HG02870 (cell line): ENCODE data around the gene MBLAC1.

Source experiments
- ATAC-seq: cut with Tn5 transposase; IDR thresholded peaks from one replicate; pipeline ENCODE4 v1.9.1; 2021; ENCODE audit warnings: mild to moderate bottlenecking, moderate library complexity; ENCODE audit not compliant: unreplicated experiment

Gene MBLAC1

GRCh38 chr7:100152937-100153666, 26.3 kb downstream of the MBLAC1 start:
- ATAC-seq, result no peak

- ATAC-seq, result no peak
Measured at GRCh38 chr7:100153708-100154535, 27.2 kb downstream of the MBLAC1 start.

GRCh38 chr7:100154651-100155491, 28.1 kb downstream of the MBLAC1 start:
- ATAC-seq, result no peak

DNA sequence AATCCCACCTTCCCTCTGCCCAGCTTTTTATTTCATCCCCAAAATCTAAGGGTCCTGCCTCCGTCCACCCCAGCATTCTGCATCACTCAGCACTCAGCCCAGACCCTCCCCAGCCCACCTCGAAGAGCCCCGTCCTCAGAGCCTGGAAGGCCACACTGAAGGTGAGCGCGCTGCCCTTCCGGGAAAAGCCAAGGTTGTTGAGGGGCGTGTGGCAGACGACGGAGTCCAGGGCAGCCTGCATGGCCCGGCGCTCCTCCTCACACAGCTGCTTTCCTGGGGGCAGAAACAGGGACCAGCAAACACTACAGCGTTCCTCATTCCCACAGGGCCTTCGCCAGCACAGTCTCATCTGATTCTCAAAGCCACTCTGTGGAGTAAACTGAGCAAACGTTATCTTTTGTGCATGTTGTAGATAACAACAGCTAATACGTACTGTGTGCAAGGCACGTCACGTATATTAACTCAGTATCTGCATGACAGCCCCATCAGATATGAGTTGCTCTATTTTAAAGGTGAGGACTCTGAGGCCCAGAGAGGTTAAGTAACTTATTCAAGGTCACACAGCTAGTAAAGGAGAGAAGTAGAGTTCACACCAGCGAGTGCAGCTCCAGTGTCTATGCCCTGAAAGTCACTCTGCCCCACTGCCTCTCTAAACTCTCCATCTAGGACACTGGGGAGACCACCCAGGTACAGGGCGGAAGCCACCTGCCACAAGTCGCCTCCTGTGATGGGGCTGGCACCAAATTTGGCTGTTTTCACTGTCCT, 29.0 kb downstream of the MBLAC1 start:
- ATAC-seq, result no peak

DNA sequence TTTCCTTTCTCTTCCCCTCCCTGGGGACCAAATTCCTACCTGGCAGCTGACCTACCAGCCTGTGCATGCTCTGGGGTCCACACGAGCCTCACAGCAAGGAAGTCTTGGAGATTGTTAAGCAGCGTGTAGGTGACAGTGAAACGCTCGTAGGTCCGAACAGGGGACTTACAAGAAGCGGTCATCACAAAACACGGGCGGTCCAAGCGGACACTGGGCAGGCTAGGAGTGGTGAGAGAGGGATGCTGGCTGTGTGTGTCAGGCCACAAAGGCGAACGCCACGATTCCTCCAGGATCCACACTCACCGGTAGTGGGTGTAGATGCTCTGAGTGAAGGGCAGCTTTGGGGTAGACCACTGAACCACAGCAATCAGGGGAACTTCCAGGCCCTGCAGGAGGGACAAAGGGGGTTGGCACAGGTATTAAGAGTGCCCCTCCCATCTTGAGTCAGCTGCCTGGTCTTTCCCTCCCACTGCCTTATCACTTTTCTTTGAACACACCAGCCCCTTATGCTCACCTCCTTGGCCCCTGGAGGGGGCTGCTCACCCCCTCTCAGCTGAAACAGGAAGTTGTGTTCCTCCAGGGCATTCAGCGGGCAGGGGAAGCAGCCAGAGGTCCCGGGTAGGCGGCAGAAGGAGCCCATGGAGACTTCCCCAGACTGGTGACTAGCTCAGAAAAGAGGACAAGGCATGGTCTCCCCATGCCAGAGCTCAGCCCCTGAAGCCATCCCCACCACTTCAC, 29.7 kb downstream of the MBLAC1 start:
- no peak for ATAC-seq

DNA sequence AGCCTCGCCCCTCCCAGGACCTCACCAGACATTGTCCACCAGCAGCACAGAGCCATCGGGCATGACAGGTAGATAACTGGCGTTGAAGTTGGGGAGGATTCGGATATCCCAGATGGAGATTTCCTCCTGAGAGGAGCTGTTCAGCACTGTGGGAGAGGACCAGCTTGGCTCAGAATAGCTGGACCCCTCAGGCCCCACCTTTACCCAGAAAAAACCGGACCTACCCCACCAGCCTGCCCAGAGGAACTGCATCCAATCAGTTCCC, 30.2 kb downstream of the MBLAC1 start:
- ATAC-seq, result no peak

DNA sequence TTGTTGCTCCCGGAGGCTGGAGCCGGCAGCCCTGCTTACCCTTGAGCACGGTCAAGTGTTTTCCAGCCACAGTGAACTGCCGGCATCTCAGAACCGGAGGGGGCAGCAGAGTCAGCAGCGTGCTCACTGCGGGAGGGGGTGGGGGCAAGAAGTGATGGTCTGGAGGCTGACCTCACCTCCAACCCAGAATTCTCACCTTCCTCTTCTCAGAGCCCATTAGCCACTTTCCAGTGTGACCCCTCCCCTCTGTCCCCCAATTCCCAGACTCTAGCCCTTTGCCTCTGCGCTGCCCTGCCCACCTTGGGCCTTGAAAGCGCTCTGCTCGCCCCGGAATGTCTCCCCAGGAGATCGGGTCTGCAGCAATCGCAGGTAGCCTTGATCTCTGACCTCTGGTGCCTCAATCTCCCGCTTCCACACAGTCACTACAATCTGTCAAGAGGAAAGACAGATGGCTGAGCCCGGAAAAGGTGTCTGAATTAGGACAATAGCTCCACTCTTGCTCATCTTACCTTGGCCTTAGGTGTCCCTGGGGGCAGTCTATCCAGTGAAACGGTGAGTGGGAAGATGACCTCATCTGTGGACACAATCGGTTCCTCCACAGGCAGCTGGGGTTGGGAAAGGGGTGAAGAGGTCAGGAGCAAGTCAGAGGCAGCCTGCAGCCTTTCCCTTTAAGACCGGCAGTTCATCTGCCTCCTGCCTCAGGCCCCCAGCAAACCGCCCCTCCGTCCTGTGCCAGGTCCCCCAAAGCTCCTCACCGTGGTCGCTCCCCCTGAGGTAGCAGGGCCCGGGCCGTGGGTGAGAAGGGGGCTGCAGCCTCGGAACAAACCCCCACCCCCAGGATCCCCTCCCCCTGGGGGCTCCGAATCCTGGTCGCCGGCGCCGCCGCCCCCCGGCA, 30.8 kb downstream of the MBLAC1 start:
- no peak for ATAC-seq

- peak; percentile 72 for ATAC-seq
Measured at GRCh38 chr7:100158229-100159098, 31.7 kb downstream of the MBLAC1 start, which contains the start of gene TRAPPC14. TRAPPC14 (minus strand) TSS chr7:100158723; CDS start chr7:100158499, 224 bp downstream.

DNA sequence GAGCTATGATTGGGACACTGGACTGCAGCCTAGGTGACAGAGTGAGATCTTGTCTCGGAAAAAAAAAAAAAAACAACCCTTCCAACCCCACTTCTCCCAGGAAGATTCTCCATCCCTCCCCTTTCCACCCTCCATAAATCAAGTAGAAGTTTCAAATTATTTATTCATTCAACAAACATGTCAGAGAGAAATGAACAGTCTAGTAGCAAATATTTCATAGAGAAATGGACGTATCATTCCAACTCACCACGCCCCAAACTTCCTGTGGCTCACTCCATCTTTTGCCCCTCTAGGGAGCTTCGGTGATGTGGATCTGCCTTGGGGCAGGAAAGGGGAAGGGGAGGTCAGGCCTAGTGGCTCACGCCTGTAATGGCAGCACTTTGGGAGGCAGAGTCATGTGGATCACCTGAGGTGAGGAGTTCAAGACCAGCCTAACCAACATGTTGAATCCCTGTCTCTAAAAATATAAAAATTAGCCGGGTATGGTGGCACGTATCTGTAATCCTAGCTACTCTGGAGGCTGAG, 32.4 kb downstream of the MBLAC1 start:
- ATAC-seq, result no peak

- ATAC-seq, result no peak
Measured at GRCh38 chr7:100160067-100160466, 33.3 kb downstream of the MBLAC1 start.

DNA sequence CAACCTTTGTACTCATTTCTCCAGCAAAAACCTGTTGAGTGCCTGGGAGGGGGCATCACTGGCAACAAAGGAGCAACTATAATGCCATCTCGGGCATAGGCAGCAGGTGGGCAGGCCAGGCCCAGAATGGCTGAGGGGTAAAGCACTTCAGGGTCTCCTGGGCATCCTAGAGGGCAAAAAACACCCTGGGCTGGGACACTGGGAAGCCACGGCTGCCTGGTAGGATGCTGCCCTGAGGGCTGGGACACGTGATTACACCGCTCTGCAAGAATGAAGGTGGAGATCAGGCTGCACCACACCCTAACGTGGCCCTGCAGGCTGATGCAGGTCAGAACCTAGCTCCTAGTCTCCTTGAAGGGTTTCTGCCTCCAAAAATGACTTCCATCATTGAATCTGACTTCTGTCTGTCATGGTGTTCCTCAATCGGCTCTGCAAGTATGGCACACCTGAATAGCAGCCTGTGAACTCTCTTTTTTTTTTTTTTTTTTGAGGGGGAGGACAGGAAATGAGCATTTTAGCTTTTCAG, 36.3 kb downstream of the MBLAC1 start:
- ATAC-seq, result no peak

DNA sequence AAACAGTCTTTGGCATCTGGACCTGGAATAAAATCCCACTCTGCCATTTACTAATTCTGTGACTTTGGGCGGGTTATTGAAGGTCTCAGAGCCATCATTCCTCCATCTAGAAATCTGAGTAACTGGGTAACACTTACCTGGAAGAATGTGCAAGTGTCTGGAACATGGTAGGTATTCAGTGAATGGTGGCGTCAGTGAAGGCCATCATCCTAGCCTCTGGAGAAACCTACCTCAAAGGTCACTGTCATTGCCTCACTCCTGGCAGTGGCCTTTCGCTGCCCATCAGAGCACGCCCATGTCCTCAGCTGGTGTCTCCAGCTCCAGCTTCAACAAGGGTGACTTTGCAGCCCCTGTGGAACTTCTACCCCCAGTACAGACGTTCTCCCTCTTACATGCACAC, 37.1 kb downstream of the MBLAC1 start:
- ATAC-seq, result no peak

DNA sequence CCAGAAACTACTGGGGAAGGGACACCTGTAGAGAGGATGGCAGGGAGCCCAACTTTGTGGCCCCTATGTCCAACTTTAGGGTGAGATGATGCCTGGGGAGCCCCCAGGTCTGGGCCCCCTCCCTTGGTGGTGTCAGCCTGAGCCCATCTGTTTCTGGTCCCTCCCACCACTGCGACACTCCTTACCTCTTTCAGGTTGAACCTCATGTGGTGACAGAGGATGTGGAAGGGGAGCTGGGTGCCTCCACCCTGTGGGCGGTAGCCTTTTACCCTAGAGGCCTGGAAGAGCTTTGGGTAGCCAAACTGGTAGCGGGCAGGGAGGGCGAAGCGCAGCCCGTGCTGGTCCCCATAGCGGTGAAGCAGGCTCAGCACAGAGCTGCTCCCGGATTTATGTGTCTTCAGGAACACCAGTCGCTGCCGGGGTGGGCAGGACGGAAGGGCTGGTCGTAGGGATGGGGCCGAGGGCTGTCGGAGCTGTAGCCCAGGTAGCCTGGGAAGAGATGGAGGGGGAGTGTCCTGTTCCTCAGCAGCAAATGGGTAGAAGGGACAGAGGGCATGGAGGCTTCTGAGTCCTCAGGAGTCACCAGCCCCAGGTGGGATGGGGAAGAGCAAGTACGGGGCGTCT, 39.7 kb downstream of the MBLAC1 start:
- no peak for ATAC-seq

GRCh38 chr7:100166970-100167911, 40.5 kb downstream of the MBLAC1 start:
- no peak for ATAC-seq

GRCh38 chr7:100167912-100168323, 41.2 kb downstream of the MBLAC1 start:
- ATAC-seq, result no peak
